Cardiac septum (tissue), 1 donor: Measurements from ENCODE around the gene HADHA. TPM values are rescaled to one million over a fixed set of nuclear protein-coding genes. Genes with fewer than 3 reads are reported as not detected.

Source experiments
- DNase-seq: peaks from one replicate; pipeline ENCODE4 v3.0.0-alpha.2; 2020; ENCODE audit warnings: low spot score
- intact Hi-C: fragments of 100-400 bp; cut with DNase I; formaldehyde crosslinking; loops from one replicate; pipeline ENCODE4 v1.14.0; 2022
- total RNA-seq: library from RNA; stranded (reverse); fragmentation: NEBNext Ultra II Directional; extraction: Animal tissue kit (Norgen Biotek cat#: 25700); gene quantifications from one replicate; pipeline ENCODE4 v1.2.1, GENCODE V29; 2021
- donor health status: DM: no; HTN: no; CAD: no.

Gene HADHA
- total RNA-seq, 1 donor from 2014 or later, result 244 TPM

DNA sequence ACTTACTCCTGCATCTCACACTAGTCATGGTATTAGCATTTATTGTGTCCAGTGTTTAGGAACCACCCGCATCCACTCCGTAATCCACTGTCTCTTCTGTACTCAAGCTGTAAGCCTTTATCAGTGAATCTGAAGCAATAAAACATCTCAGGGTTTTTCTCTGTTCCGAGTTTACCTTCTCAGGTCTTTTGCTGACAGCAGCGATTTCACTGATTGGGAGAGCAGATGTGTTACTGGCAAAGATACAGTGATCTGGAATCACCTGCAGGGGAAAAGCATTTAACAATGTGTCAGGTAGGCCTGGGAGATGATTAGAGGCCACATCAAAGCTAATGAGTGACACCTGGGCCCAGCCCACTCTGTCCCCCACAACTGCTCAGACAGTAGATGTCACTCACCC lies 46.9 kb downstream of the HADHA start:
- intact Hi-C loops, result no loop called here
- no peak for DNase-seq

DNA sequence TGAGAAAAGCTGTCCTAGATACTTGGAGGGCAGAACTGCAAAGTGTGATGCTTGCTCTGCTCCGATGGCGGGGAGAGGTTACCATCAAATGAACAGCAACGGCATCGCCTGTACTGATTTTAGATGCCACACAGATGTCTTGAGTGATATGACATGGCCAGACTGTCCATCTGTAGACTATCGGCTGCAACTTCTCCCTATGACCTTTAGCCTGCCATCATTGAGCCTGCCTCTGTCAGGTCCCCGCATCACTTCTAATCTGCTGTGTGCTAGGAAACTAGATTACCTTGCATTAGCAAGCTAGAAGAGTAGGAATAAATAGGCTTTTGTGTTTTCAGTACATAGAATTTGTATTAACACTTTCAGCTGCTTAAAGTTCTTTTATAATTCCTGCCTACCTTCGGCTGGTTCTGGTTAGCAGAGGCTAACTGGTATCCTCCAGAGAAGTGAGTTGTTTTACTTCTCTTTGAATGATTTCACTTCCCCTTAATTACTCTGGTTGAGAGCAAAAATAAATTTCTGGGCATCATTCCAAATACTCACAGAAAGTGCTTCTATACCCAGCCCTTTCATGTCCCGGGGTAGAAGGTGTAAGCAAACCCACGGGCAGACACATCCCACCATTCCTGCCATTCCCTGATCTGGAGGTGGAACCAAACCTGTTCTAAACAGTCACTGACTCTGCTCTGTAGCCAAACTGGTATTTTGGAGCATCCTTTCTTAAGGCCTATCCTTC lies 47.6 kb downstream of the HADHA start:
- intact Hi-C loops, result no loop called here
- no peak for DNase-seq

DNA sequence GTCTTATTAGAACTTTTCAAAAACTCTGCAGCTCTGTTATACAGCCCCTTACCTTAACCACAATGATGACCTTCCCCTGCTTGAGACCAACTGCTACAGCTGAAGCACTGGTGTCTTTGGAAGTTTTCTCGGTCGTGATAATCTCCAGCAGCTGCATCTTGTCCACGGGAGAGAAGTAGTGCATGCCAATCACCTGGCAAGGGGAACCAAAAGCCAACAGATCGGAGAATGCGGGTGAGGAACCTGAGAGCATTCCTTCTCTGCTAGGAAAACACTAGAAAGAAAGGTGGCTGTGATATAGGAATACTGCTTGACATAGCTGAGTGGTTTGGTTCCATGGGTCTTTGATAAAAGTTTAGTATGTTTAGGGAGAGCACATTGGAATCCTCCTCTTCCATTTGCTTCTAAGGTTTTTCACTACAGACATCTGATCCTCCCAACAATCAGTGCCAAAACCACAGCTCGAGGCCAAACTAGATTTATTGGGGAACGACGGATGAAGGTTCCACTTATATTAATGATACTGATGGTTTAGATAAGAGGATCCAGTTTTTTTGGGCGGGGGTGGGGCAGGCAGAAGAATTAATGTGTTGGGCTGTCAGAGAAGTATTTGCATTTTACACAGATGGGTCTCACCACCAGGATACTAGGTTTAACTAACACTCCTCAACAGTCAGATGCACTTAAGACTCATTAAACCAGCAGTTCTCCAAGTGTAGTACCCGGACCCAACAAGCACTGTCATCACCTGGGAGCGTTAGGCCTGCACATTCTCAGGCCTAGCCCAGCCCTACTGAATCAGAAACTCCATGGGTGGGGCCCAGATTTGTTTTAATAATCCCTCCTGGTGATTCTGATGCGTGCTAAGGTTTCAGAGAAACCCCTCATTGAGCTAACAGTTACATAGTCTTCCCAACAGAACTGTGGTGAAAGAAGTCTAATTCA lies 49.1 kb downstream of the HADHA start:
- no peak for DNase-seq
- intact Hi-C loops, result no loop called here

DNA sequence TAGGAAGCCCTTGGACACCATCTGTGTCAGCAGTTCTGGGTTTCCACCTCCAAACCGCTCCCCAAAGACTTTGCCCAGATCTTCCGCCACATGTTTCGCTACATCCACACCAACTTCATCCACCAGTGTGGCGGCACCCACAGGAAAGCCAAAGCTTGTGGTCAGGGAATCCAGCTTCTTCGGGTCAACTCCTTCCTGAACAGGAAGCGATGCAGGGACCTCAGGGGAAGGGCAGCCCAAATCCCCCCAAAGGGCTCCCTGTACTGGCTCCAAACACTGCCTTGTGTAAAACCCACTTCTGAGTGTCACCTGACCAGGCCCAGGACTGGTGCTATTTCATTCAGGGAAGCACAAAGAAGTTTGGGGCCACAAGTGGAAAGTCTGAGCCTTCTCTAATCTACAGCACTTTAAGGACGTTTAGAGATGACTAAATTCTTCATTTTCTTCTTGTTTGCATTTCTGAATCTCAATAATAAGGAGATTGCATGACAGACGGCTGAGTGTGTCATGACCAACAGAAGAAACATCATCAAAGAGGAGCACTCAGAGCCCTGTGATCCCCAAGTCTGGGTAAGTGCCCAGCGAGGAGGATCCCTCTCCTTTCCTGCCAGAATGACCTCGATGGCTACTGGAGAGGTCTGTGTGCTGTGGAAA lies 50.7 kb downstream of the HADHA start:
- intact Hi-C loops, result no loop called here
- DNase-seq, result no peak

DNA sequence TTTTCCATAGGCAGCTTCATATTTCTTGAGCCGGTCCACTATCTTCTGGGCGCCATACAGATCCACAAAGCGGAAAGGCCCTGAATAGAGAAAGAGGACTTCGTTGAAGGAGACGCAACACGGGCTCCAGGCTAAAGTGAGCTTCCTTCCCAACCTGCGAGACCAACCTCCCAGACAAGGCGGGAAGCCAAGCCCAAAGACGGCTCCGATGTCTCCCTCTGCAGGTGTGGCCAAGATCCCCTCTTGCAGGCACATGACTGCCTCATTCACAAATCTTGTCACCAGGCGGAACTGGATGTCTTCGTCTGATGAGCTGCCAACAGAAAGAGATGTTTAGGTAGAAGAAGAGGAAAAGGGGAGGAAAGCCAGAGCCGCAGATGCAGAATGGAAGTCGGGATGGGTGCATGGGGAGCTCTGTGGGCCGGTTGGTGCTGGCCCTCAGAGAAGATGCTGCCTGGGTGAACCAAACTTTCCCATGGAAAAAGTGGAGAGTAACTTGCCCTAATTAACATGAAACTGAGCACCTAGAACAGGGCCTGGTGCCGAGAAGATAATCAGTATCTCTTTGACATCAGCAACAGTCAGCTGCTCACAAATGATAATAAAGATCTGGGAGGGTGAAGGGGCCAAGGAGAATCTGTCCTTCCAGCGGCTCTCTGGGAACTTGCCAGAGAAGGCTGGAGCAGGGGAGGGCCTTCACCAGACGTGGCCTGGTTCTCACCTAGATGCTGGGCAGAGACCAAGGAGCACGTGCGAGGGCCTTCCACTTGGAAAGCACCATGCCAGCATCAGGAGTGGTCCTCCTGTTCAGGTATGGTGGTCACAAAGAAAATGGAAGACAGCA lies 52.9 kb downstream of the HADHA start:
- intact Hi-C loops, result no loop called here
- no peak for DNase-seq

DNA sequence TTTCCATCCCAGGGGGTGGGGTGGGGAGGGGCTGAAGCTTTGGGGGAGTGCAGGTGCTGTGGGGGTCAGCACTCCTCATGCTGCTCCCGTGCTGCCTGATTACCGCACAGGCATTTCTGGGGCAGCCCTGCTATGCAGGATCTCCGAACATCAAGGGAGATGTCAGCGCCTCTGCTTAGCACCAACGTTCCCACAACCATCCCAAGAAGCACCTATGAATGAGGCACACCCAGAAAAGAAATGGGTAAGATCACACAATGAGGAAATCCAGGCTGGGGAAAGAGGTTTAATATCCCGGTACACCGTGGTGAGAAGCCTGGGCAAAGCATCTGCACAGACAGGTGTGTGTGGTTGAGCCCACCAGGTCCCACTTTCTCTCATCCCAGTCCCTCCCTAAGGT lies 54.1 kb downstream of the HADHA start:
- intact Hi-C loops, result no loop called here
- no peak for DNase-seq

DNA sequence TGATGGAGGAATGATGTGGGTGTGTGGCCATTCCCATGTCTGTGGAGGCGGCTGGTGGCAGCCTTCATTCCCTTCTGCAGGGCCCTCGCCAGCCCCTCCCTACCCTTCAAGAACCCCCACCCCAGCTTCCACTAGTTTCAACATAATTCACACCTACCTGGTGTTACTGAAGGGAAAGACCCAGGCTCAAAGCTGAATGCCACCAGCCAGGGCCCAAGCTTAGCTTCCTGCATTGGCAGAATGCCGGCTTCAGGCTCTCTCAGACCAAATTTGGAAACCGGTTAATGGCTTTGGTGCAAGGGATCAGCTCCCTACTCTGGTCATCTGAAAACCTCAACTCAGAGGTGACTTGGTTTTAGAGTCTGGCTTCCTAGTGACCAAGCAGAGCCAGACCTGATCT lies 54.7 kb downstream of the HADHA start:
- DNase-seq, result no peak
- intact Hi-C loops, result no loop called here

DNA sequence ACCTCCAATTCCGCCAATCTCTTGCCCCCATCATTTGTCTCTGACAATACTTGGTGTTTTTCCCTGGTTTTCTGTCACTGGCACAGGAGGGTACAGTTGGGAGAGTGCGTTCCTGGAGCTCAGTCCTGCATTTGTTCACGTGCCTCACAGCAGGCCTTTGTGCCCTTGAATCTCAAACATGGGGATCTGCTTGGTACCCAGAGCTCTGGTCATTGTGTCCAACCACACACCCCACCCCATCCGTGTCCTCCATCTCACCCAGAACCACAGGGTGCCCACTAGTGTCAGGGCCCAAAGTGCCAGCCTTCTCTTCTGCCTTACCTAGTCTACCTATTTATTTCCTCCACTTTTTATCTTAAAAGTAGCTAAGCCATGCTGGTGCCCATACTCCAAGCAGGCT lies 55.3 kb downstream of the HADHA start:
- intact Hi-C loops, result no loop called here
- DNase-seq, result no peak

DNA sequence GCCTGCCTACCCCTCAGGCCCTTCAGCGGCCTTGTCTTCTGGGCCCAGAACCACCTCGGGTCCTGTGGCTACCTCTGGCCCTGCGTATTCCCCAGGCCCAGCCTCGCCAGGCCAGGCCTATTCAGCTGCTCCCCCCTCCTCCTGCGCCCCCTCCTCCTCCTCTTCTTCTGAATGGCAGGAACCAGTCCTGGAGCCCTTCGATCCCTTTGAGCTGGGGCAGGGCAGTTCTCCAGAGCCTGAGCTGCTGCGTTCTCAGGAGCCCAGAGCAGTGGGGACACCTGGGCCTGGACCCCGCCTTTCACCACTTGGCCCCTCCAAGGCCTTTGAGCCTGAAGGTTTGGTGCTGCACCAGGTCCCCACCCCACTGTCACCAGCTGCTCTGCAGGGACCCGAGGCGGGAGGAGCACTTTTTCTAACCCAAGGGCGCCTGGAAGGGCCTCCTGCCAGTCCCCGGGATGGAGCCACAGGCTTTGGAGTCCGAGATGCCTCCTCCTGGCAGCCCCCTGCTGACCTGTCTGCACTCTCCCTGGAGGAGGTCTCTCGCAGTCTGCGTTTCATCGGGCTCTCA lies 56.8 kb downstream of the HADHA start:
- no peak for DNase-seq
- intact Hi-C loops, result no loop called here

DNA sequence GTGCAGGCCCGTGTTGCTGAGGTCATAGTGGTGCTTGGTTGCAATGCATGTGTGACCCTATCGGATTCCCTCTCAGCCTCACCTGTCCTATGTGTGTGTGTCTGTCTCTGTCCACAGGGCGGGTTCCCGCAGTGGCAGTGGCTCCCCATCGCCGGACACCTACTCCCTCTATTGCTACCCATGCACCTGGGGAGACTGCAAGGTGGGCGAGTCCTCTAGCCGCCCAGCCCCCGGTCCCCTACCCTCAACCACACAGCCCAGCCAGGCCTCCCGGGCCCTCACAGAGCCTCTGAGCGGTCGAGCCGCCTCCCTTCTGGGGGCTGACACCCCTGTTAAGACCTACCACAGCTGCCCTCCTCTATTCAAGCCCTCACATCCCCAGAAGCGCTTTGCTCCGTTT lies 57.3 kb downstream of the HADHA start:
- intact Hi-C loops, result no loop called here
- DNase-seq, result no peak

DNA sequence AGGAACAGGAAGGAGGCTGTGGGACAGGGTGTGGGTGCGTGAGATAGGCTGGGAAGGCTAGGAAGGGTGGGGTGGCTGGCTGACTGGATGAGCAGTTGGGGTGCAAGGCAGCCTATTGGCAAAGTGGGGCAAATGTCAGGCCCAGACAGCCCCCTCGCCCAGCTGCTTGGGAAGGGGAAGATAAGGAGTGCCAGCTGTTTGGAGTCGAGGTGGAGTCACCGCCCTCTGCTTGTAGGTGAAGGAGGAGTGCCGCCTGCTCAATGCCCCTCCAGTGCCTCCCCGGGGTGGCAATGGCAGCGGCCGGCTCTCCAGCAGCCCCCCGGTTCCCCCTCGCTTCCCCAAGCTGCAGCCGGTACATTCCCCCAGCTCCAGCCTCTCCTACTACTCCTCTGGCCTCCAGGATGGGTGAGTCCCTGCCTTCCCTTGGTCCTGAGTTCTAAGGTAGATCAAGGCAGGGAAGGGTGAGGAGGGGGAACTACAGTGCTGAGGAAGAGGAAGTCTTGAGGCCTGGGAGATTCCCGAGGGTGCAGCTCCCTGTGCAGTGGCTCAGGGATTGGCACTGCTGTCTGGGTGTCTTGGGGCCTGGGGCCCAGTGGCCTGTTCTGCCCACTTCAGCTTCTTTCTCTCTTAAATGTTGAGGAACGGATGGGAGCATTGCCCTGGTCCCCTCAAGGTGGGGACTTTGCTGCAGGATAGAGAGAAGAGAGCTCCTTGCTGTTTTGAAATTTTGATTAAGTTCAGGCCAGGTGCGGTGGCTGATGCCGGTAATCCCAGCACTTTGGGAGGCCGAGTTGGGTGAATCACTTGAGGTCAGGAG lies 58.3 kb downstream of the HADHA start:
- intact Hi-C loops, result no loop called here
- DNase-seq, result no peak

DNA sequence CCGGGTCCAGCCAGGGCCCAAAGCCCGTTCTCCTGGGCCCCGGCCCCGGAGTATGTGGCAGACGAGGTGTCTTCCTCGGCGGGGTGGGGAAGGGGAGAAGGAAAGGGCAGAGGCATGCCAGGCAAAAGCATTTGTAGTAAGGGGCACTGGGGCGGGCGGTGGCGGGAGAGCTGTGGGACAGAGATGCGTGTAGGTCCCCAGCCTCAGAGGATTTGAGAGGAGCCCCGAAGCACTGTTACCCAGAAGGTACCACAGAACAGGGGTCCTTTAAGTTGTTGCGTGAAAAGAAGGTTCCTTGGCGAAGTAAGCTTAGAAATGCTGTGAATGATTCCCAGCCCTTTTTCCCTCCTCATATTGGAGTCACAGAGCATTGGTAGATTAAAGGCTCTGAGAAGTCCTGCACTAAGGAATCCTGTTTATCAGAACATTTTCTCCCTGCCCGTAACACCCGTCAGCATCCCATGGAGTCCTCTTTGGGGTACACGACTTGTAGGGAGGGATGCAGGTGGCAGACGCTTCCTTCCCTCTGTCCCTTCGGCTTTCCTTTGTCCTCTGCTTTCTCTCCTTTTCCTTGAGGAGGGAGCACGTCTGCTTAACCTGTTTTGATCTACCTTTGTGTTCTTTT lies 59.0 kb downstream of the HADHA start:
- DNase-seq, result no peak

DNA sequence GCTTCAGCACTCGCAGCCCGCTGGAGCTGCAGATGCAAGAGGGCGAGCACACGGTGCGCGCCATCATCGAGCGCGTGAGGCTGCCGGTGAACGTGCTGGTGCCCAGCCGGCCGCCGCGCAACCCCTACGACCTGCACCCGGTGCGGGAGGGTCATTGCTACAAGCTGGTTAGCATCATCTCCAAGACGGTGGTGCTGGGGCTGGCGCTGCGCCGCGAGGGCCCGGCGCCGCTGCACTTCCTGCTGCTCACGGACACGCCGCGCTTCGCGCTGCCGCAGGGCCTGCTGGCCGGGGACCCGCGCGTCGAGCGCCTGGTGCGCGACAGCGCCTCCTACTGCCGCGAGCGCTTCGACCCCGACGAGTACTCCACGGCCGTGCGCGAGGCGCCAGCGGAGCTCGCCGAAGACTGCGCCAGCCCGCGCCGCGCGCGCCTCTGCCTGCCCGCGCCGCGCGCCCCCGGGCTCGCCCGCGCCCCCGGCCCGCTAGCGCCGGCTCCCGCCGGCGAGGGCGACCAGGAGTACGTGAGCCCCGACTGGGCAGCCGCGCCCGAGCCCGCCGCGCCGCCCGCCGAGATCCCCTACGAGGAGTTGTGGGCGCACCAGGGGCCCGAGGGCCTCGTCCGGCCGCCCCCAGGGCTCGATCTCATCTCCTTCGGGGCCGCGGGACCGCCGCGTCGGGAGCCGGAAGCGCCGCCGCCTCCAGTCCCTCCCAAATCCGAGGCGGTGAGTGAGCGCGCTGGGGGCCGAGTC lies 59.7 kb downstream of the HADHA start:
- DNase-seq, result peak; percentile 94
- intact Hi-C loops, result no loop called here

More for the DNA sequence above, 59.0 kb downstream of the HADHA start:
- intact Hi-C loops, result no loop called here

DNA sequence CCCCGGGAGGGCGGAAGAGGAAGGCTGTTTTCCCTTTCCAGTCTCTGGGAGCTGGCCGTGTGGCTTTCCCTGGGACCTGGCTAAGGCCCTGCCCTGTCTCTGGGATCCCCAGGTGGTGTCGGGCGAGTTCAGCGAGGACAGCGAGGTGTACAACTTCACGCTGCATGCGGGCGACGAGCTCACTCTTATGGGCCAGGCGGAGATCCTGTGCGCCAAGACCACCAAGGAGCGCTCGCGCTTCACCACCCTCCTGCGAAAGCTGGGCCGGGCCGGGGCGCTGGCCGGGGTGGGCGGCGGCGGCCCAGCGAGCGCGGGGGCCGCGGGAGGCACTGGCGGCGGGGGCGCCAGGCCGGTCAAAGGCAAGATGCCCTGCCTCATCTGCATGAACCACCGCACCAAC lies 60.3 kb downstream of the HADHA start:
- intact Hi-C loops, result no loop called here
- DNase-seq, result no peak

DNA sequence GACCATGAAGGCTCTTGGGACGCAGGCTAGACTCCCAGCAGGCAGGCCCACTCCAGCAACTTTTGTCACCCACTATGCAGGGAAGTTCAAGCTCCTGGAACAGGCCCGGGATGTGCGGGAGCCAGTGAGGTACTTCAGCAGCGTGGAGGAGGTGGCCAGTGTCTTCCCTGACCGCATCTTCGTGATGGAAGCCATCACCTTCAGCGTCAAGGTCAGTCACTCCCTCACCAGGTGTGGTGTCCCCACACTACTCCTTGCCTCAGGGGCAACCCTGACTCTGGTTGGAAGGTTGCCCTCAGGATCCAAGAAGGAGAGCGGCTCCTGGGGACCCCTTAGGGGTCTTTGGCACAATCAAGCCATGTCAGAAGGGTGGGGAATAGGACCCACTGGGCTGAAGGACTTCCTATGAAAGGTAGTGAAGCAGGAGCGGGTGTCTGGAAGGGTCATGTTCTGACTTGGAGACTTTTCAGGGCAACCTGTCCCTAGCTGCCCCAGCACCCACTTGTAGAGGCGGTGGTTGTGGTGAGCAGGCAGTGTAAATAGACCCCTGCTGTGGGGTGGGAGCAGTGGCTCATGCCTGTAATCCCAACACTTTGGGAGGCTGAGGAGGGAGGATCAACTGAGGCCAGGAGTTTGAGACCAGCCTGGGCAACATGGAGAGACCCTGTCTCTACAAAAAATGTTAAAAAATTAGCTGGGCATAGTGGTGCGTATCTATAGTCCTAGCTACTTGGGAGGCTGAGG lies 61.4 kb downstream of the HADHA start:
- no peak for DNase-seq
- intact Hi-C loops, result no loop called here

DNA sequence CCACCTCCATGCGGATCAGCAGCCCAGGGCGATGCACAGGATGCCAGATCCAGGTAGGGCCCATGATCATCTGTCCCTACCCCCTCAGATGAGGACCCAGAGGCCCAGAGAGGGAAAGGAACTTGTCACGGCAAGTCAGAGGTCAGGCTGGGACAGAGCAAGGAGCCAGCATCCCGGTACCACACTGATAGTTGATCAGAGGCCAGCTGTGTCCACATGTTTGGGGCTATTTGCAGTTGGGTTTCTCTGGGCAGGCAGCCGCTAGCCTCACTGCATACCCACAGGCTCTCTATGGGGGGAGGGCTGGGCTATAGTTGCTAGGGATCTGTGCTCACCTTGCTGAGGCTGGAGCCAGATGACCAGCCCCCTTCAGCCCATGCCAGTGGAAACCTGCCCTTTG lies 62.0 kb downstream of the HADHA start:
- intact Hi-C loops, result no loop called here

More for the DNA sequence above, 62.0 kb downstream of the HADHA start:
- no peak for DNase-seq
